ENCODE results near the gene ATOX1.
"Not testable (repeated sequence)": the region's sequence is repeated elsewhere in the genome, so short reads cannot be mapped to it uniquely, and the experiment has no call there.

ATOX1 gene

DNA sequence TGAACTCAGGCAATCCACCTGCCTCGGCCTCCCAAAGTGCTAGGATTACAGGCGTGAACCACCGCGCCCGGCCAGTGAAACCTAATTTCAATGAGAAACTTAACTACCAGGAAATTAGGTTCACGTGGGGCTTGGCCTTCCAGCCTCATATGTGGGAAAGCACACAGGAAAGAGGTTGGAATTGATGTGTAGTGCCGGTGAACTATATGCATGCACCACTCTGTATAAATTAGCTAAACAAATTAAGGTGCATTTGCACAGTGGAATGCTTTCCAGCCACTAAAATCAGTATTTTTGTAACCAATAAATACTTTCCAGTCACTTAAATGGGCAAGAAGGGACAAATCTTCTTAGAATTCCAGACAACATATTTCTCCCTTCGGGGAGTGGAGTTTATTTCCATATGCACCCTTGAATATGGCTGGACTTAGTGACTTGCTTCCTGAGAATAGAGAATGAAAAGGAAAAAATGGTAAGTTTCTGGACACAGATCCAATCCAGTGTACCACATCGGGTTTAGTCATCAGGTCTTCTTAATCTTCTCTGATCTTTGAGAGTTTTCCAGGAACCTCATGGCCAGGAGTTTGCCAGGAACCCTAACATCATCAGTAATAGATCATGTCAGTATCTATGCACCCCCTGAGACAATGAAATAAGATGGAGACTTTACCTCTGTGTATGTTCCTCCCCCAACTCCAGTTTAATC lies 24.9 kb downstream of the ATOX1 start:
- no peak for DNase-seq (ENCODE audit: low spot score)

DNA sequence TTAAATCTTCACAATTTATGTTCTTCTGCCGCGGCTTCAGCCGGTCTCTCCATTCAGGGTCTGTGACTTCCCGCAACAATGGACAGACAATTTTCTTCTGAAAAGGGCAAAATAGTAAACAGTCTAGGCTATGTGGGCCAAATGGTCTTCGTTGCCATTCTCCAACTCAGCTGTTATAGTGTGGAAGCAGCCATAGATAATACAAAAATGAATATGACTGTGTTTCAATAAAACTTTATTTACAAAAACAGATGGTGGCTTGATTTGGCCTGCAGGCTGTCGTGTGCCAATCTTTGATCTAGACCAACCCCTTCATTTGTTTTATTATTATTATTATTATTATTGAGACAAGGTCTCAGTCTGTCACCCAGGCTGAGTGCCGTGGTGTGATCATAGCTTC lies 28.1 kb downstream of the ATOX1 start:
- no peak for DNase-seq (ENCODE audit: low spot score)

DNA sequence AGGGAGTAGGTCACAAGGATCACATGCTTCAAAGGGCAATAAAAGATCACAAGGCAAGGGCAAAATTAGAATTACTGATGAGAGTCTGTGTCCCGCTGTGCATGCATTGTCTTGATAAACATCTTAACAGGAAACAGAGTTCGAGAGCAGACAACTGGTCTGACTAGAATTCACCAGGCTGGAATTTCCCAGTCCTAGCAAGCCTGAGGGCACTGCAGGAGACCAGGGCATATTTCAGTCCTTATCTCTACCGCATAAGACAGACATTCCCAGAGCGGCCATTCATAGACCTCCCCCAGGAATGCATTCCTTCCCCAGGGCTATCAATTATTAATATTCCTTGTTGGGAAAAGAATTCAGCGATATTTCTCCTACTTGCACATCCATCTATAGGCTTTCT lies 28.8 kb downstream of the ATOX1 start:
- not testable (repeated sequence) for DNase-seq (ENCODE audit: low spot score)

DNA sequence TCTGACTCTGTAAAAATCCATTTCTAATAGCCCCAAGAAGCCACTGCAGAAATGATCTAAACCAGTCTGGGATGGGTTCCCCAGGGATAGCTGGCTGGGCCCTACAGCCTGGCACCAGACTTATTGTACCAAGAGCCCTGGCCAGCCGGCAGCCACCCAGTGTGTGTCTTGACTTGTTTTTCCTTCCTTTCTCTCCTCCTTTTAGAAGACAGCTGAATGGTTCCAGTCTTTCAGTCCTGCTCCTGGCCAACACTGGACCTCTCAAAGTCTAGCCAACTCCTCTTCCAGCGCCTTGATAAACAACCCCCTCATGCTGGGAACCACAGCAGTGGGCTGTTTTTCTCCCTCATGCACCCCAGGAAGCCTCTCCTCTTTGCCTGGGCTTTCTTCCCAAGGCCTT lies 34.1 kb downstream of the ATOX1 start:
- DNase-seq (ENCODE audit: low spot score) = no peak

DNA sequence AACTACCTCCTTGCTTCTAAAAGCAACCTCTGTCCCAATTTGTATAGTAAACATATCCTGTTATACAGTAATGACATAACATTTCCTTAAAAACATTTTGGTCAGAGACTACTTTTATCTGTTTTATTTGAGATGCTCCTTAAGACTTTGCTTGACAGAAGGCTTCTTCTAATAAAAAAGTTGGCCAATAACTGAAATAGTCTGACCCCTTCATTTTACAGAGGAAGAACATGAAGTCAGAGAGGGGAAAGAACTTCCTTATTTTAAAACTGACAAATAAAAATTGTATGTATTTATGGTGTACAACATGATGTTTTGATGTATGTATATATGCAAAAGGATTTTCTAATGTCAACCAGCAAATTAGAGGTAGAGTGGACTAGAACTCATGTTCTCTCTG lies 35.9 kb downstream of the ATOX1 start:
- no peak for DNase-seq (ENCODE audit: low spot score)

DNA sequence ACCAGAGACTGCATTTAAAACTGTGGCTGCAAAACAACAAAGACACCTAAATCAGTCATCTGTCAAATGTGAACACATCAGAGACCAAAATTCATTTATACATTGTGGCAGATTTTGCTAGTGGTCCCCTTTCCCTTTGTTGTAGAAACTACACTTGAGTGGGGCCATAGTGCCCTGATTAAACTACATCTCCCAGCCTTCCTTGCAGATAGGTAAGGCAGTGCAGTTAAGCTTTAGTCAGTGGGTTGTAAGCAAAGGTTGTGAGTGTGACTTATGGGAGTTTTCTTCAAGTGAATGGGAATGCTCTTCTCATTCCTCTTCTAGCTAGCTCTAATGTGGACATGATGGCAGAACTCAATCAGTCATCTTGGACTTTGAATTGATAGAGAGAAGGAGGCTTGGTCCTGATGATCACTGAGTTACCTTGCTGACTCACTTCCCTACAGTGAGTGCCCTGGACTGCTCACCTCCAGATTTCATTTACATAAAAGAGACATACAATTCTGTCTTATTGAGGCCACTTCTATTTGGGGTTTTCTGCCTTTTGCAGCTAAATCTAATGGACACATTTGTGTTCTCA lies 36.5 kb downstream of the ATOX1 start:
- no peak for DNase-seq (ENCODE audit: low spot score)

DNA sequence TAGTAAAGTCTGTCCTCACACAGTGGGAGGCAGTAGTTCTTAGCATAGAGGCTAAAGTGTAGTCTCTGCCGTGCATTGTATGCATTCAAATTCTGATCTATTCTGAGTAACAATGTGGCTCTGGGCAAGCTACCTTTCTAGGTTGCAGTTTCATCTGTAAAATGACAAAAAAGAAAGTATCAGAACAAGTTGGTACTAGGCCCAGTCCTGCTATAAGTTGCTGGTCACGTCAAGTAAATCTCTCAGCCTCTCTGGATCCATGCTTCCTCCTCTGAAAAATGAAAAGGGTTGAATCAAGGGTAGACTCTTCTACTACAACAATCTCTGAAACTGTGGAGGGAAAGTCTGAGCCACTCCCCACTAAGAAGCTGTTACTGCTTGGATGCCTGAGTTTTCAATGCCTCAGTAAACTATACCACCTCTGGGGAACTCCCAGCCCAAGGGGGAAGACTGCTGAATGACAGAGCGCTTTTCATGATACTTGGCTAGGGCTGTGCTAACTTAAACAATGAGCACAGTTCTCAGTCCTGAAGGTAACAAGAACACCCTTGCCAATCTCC lies 37.3 kb downstream of the ATOX1 start:
- DNase-seq (ENCODE audit: low spot score) = peak; percentile 33

DNA sequence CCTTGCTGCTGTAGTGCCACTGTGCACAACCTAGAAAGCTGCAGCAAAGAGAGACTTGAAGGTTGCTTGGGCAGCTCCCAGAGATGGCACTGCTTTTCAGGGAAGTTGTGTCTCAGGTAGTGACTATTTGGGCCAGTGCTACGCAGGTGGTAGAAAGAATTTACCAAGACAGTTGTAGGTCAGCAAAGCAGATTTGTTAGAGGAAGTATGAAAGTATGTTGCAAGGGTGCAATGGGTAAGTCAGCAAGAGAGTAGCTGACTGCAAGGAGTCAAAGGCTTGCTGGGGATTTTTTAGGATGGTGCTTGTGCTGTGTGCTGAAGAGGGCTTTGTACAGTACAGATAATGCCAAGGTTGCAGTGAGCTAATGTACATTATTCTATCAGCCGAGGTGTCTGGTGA lies 38.2 kb downstream of the ATOX1 start:
- no peak for DNase-seq (ENCODE audit: low spot score)

DNA sequence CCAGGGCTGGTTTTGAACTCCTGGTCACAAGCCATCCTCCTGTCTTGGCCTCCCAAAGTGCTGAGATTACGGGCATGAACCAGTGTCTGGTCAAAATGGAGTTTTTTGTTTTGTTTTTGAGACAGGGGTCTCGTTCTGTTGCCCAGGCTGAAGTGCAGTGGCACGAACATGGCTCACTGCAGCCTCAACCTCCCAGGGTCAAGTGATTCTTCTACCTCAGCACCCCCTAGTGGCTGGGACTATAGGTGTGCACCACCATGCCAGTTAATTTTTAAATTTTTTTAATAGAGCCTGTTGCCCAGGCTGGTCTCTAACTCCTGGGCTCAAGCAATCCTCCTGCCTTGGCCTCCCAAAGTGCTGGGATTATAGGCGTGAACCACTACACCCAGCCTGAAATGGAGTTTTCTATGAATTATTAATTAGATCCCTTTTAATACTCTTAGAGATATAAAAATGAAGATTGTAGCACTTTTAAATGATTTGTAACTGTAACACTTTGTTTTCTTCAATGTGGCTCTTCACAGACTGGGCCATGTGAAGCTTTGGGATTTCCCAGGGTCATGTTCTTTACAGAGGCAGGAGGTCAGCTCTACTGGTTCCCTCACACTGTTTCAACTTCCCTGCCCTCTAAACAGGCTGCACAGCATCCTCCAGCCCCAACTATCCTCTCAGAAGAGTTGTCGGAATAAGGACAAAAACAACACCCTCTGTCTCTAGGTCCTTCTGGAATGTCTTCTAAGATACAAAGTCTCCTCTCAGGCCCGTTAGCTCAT lies 39.0 kb downstream of the ATOX1 start:
- DNase-seq (ENCODE audit: low spot score) = no peak

DNA sequence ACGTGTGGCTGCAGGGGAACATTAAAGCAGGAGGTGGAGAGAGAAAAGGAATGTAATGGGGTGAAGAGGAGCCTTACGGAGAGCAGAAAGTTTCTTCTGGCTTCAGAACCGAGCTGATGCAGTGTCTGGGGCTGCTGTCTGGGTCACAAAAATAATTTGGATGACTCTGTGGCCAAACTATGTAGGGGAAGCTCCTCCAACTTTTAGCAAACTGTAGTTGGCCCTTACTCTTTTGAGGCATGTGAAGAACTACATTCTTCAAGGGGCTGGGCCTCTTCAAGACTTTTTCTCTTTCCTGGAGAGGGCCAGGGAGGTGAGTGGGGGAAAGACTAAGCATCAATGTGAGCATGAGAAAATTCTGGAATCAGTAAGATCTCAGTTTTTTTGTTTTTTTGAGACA lies 39.8 kb downstream of the ATOX1 start:
- DNase-seq (ENCODE audit: low spot score) = no peak

DNA sequence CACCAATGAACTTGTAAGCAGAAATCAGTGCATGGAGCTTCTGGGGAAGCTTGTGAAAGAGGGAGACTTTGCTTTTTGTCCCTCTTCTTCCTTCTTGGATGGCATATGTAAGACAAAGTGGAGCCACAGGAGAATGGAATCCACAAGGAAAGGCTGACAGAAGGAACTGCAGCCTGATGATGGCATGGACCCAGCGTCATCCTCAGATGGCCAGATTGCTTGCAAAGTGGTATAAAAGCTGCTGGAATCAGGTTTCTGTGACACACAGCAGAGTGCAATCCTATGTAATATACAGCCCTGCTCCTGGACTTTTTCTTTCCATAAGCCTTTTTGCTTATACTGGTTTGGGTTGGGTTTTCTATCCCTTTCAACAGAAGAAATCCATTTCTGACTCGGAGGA lies 40.3 kb downstream of the ATOX1 start:
- DNase-seq (ENCODE audit: low spot score) = no peak

DNA sequence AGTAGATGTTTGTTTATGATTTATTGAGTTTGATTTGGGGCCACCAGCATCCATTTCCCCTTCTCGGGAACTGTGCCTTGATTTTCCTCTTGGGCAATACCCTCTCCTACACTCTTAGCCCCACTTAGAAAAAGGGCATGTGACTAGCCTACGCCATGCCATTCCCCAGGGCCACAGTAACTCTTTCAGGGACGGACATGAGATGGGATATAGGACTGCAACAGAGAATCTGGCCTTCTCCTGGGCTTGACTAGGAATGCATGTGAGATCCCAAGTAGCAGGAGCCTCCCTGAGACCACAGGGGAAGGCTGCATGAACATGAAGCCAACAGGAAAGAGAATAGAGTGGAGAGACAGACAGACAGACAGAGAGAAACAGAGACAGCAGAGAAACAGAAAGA lies 41.0 kb downstream of the ATOX1 start:
- DNase-seq (ENCODE audit: low spot score) = no peak

DNA sequence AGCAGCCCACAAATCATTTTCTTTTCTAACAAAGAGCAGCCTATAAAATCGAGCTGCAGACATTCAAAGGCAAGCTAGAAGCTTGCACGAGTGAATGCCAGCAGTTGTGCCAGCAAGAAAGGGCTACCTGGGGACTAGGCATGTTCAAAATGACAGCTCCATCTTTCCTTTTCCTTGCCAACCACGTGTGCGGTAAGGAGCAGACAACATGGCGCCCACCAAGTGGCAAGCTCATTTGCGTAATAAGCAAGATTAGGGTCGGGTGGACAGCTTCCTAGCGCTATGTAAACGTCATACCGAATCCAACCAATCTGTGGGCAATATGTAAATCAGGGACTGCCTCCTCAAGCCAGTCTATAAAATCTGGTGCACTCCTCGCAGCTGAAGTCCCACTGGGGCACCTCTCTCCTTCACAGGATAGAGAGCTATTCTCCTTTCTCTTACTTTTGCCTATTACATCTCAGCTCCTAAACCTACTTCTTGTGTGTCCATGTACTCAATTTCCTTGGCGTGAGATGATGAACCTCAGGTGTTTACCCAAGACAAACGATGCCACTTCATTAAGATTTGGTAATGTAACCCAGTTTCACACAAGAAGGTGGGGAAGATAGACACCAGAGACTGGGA lies 49.2 kb downstream of the ATOX1 start:
- DNase-seq (ENCODE audit: low spot score) = no peak

DNA sequence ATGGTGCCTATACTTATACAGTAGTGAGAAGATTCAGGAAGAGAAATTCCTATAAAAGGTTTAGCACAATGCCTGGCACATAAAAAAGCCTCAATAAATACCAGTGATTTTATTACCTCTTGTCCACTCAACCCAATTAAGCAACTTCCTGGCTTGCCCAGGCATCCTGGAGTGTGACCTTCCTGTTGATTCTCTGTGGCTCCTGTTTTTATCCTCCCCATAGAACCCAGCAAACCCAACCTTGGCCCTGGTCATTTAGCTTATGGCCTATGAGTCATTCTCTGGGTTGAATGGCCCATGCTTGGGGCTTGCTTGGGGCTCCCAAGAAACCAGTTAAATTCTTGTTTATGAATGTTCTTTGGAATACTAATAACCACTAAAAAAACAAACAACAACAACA lies 50.3 kb downstream of the ATOX1 start:
- no peak for DNase-seq (ENCODE audit: low spot score)

DNA sequence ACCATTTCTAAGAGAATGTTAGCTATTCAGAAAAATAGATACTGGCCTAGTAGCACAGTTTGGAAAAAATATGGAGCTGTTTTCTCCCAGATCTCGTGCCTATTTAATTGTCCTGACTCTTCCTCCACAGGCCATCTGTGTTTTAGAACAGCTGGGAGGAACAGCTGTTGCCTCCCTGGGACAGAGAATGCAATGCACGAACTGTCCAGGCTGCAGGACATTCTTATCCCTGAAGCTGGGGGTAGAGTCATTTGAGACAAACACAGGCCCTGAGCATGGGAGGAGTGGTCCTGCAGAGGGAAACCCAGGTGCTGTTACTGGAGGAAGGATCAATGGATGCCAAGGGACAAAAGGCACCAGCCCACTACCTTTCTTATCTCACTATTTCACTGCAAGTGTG lies 50.9 kb downstream of the ATOX1 start:
- no peak for DNase-seq (ENCODE audit: low spot score)

DNA sequence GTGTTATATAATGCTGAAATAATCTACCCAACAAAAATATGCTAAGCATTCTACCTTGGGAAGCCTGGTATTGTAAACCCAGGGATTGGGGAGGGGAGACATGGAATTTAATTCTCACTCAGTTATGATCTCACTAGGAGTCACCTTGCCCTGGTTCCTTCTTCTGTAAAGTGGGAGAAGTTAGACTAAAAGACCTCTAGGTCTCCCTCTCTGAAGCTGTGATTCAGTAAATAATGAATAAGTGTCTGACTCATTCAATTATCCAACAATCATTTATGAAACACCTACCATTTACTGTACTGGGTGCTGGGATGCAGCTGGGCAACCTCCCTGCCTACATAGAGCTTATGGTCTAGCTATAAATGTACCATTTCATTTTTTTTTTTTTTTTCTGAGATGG lies 51.5 kb downstream of the ATOX1 start:
- no peak for DNase-seq (ENCODE audit: low spot score)

DNA sequence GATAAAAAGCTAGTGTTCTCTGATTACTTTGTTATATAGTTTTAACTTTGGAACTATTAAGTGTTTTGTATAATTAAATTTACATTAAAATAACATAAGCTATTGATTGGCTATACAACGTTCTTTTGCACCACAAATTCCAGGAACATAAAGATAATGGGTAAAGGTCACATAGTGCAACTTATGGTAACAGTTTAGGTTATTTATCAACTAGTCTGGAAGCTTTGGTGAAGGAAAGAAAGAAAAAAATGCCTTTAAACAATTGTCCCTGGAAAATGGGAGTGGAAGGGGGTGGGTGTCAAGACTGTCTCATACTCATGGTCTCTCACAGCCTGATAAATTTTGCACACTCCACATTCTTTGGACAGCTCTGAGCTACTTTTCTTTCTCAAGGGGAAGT lies 54.7 kb downstream of the ATOX1 start:
- no peak for DNase-seq (ENCODE audit: low spot score)

DNA sequence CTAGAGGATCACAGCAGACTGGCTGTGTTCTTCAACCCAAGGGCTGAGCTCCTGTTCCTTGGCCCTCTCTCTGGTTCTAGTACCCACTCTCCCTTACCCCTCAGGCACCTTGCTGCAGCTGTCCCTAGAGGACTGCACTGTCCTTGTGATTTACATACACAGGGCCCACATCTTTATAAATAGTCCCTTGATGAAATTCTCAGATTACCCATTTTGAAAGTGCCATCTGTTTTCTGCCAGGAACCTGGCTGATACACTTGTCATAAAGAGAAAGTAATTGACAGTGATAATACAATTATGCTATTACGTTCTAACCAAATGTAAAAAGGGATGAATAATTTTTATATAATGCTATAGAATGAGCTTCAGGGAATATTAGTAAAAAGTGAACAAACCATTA lies 55.2 kb downstream of the ATOX1 start:
- no peak for DNase-seq (ENCODE audit: low spot score)

DNA sequence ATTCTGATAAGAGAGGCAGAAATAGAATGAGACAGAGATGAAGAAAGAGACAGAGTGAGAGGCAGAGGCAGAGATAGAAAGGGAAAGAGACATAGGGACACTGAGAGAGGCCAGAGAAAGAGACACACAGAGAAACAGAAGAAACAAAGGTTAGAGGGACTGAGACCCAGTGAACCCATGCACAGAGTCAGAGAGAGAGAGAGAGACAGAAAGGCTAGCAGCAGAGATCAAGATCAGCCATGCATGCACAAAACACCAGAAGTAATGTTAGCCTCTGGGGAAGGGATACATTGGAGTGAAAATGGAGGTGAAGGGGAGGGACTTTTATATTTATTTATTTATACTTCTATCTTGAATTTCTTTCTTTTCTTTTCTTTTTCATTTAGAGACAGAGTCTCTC lies 57.6 kb downstream of the ATOX1 start:
- no peak for DNase-seq (ENCODE audit: low spot score)

DNA sequence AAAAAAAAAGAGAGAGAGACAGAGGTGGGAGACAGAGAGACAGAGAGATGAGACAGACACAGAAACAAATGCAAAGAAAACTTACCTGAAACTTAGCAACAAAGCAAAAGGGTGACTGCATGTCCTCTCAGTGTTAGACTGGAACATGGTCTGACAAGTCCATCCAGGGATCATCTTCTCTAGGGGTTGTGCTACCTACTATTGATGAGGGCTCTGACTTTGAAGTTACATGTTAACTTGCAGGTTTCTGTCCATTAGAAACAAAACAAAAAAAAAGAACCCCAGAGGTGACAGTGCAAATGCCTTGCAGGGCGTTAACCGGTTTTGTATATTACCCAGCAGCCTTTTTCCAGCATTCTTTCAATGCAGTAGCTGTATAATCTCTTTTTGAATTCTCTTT lies 58.1 kb downstream of the ATOX1 start:
- no peak for DNase-seq (ENCODE audit: low spot score)

DNA sequence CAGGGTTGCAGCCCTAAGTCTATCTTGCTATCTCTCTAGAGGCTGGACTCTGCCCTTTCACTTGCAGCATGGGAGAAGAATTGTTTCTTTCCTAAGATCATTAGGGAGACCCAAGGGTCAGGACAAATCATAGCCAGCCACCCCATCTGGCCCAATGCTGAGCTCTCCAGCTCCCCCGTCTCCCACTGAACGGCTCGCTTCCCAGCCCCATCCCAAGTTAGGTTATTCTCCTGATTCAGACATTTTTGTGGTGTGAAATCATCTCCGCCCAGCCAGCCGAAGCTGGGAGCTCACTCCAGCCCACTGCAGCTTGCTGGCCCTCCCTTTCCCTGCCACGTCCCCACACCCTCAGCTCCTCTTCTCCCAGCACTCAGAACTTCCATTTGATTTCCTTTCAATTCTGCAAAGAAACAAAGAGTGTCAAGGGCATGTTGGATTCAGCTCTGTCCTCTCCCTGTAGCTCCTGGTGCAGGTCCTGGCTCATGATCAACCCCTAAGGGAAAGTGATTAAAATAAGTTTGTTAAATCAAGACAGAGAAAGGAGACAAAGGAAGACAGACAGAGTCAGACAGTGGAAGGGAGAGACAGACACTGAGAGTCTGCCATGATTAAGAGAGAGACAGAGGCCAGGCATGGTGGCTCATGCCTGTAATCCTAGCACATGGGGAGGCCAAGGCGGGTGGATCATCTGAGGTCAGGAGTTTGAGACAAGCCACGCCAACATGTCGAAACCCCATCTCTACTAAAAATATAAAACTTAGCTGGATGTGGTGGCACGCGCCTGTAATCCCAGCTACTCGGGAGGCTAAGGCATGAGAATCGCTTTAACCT lies 59.1 kb downstream of the ATOX1 start:
- DNase-seq (ENCODE audit: low spot score) = peak; percentile 44

DNA sequence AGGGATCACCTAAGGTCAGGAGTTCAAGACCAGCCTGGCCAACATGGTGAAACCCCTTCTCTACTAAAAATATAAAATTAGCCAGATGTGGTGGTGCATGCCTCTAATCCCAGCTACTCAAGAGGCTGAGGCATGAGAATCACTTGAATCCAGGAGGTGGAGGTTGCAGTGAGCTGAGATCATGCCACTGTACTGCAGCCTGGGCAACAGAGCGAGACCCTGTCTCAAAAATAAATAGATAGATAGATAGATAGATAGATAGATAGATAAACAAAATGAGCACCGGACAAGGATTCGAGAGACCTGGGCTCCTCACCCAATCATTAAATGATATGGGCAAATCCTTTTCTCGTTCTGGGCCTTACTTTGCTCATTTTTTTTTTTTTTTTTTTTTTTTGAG lies 60.4 kb downstream of the ATOX1 start:
- DNase-seq (ENCODE audit: low spot score) = not testable (repeated sequence)
